ENCODE data around the gene CFAP54.
"Not testable (repeated sequence)": the region's sequence is repeated elsewhere in the genome, so short reads cannot be mapped to it uniquely, and the experiment has no call there.

CFAP54 gene

GRCh38 chr12:96489392-96490056 is at the start of gene CFAP54:
TSS of gene CFAP54 (plus strand) at chr12:96489577. CDS start at chr12:96489610, 33 bp downstream.
- DNase-seq: peak; percentile 94

GRCh38 chr12:96441816-96442215 is 47.6 kb upstream of the CFAP54 start:
- DNase-seq: no peak

- no peak for DNase-seq
Observed at GRCh38 chr12:96442906-96443305, 46.5 kb upstream of the CFAP54 start.

GRCh38 chr12:96444399-96444798 is 45.0 kb upstream of the CFAP54 start:
- DNase-seq: no peak

GRCh38 chr12:96445691-96446583 is 43.4 kb upstream of the CFAP54 start:
- no peak for DNase-seq

GRCh38 chr12:96447256-96447655 is 42.1 kb upstream of the CFAP54 start:
- DNase-seq: no peak

- DNase-seq: no peak
Observed at GRCh38 chr12:96448300-96448699, 41.1 kb upstream of the CFAP54 start.

GRCh38 chr12:96452261-96452922 is 37.0 kb upstream of the CFAP54 start:
- DNase-seq: no peak

- DNase-seq: no peak
Observed at GRCh38 chr12:96454396-96454795, 35.0 kb upstream of the CFAP54 start.

GRCh38 chr12:96456265-96456974 is 33.0 kb upstream of the CFAP54 start:
- no peak for DNase-seq

- DNase-seq: no peak
Observed at GRCh38 chr12:96457191-96457930, 32.0 kb upstream of the CFAP54 start.

GRCh38 chr12:96459281-96459680 is 30.1 kb upstream of the CFAP54 start:
- not testable (repeated sequence) for DNase-seq

GRCh38 chr12:96462571-96463280 is 26.7 kb upstream of the CFAP54 start:
- no peak for DNase-seq

GRCh38 chr12:96465896-96466295 is 23.5 kb upstream of the CFAP54 start:
- DNase-seq: no peak

- DNase-seq: no peak
Observed at GRCh38 chr12:96466939-96467751, 22.2 kb upstream of the CFAP54 start.

GRCh38 chr12:96471368-96472050 is 17.9 kb upstream of the CFAP54 start:
- no peak for DNase-seq

GRCh38 chr12:96472384-96472783 is 17.0 kb upstream of the CFAP54 start:
- no peak for DNase-seq

GRCh38 chr12:96473394-96474093 is 15.8 kb upstream of the CFAP54 start:
- DNase-seq: no peak

- no peak for DNase-seq
Observed at GRCh38 chr12:96474206-96474605, 15.2 kb upstream of the CFAP54 start.

Data from NCI-H2107 (cell line).